Neural crest cell (in vitro differentiated cells): ENCODE measurements around the gene PSMB7. TPM values are rescaled to one million over a fixed set of nuclear protein-coding genes. Genes with fewer than 3 reads are reported as not detected.

ENCODE experiments used
- DNase-seq: peaks from one replicate; pipeline ENCODE4 v3.0.0; 2021; ENCODE audit warnings: low read depth, mixed read lengths, low spot score
- H3K27ac Mint-ChIP-seq: one replicate; pipeline ENCODE4 v1.8.0; 2021; ENCODE audit warnings: mild to moderate bottlenecking, mixed read lengths; ENCODE audit not compliant: unreplicated experiment
- H3K27me3 Mint-ChIP-seq: 2 replicates; pipeline ENCODE4 v1.8.0; 2021; ENCODE audit warnings: low read depth, mild to moderate bottlenecking, mixed read lengths
- H3K36me3 Mint-ChIP-seq: 2 replicates; pipeline ENCODE4 v1.8.0; 2021; ENCODE audit warnings: low read depth, mild to moderate bottlenecking, mixed read lengths
- H3K4me1 Mint-ChIP-seq: 2 replicates; pipeline ENCODE4 v1.8.0; 2021; ENCODE audit warnings: mixed read lengths
- H3K4me3 Mint-ChIP-seq: one replicate; pipeline ENCODE4 v1.8.0; 2021; ENCODE audit warnings: mild to moderate bottlenecking, mixed read lengths
- H3K9me3 Mint-ChIP-seq: 2 replicates; pipeline ENCODE4 v1.8.0; 2021; ENCODE audit warnings: mixed read lengths
- total RNA-seq: library from RNA; stranded (reverse); gene quantifications from 2 replicates; pipeline ENCODE4 v1.2.1, GENCODE V29; 2021
- TF ChIP-seq, protein P1 (sequence below): fragments of 200-600 bp; sonication (generic); conservative IDR thresholded peaks from 2 replicates; pipeline ENCODE4 v1.5.0; 2021; ENCODE audit warnings: antibody characterized with exemption, mild to moderate bottlenecking

Gene PSMB7
- total RNA-seq, 1 donor from 2014 or later: 196 TPM

DNA sequence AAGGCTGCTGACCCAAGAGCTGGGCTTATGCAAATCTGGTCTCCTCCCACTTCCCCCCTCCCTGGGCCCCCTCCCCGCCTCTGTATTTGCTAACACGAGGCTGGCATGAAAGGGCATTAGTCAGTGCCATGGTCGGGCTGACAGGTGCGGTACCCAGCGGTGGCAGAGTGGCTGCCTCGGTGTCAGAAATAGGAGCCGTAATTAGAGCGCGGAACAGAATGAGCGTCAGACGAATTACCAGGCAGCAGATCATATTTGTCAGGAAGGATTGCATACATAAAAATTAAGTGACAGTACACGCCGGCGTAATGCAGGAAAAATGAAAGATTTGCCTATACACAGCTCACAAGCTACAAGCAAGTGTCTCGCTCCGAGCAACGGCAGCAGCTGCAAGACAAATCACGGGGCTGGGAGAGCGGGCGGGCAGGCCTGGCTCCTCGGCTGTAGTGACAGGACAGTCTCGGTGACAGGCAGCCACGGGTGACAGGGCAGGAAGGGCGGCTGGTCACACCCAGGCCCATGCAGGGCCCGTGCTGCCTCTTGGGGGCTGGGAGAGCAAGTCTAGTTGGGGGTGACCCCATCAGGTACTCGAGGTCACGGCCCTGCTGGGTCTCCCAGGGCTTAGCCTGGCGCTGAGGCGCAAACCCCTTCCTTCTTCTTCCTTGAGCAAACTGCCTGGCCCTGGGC lies 85.1 kb downstream of the PSMB7 start:
- Mint-ChIP-seq H3K9me3 (no peaks in the 10 kb centered on the region), H3K36me3 (no peaks in the 10 kb centered on the region), H3K27ac (peak overlapping the region; percentile 75), H3K27me3 (no peaks in the 10 kb centered on the region), H3K4me3 (no peak overlapping the region), H3K4me1 (peaks cover 13% of the 10 kb centered on the region)
- TF ChIP-seq, protein P1, sequence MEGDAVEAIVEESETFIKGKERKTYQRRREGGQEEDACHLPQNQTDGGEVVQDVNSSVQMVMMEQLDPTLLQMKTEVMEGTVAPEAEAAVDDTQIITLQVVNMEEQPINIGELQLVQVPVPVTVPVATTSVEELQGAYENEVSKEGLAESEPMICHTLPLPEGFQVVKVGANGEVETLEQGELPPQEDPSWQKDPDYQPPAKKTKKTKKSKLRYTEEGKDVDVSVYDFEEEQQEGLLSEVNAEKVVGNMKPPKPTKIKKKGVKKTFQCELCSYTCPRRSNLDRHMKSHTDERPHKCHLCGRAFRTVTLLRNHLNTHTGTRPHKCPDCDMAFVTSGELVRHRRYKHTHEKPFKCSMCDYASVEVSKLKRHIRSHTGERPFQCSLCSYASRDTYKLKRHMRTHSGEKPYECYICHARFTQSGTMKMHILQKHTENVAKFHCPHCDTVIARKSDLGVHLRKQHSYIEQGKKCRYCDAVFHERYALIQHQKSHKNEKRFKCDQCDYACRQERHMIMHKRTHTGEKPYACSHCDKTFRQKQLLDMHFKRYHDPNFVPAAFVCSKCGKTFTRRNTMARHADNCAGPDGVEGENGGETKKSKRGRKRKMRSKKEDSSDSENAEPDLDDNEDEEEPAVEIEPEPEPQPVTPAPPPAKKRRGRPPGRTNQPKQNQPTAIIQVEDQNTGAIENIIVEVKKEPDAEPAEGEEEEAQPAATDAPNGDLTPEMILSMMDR: no peak
- DNase-seq: no peak

DNA sequence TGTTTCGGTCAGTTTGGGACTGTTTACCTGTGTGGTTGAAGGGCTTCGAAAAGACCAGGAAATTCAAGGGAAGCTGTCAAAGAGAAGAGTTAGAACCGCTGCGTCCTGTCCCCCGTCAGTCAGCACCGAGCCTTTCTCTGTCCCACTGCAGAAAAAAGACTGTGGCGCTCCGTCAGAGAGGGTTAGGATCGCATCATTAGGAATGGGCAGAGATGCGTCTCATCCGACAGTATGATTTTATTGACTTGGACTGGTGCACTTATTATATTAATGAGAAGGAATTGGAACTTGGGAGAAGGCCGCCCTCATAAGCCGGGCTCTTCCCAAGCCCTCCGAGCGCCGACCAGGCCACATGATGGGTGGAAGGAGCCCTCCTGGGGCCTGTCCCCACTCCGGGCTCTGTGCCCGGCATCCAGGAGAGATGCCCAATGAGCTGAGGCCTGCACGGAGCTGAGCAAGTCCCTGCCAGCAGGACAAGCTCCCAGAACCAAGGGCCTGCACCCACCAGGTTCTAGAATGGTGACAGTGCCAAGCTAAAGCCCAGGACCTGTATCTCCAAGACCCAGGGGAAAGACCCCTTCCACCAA lies 85.9 kb downstream of the PSMB7 start:
- Mint-ChIP-seq H3K36me3 (no peaks in the 10 kb centered on the region), H3K27ac (peak overlapping the region; percentile 57), H3K27me3 (no peaks in the 10 kb centered on the region), H3K4me3 (no peak overlapping the region), H3K4me1 (peaks cover 13% of the 10 kb centered on the region), H3K9me3 (no peaks in the 10 kb centered on the region)
- TF ChIP-seq, protein P1: no peak
- DNase-seq: no peak

DNA sequence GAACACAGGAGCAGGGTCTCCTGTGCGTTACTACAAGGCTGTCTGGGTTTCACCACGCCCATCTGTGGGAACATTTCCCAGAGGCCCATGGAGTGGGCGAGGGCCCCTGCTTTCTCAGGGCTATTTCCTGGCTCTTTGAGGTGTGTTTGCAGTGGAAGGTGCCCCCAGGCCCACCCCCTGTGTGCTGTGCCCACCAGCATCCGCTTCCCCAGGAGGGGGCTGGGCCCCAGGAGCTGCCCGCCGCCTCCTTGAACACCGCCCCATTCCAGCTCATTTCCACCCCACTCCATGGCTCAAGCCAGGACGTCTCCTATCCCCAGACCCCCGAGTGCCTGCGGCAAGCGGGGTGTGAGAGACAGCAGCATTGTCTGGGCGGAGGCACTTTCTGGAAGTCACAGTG lies 87.0 kb downstream of the PSMB7 start:
- no peak for DNase-seq
- Mint-ChIP-seq H3K27me3 (no peaks in the 10 kb centered on the region), H3K4me3 (no peak overlapping the region), H3K27ac (no peak overlapping the region), H3K9me3 (no peaks in the 10 kb centered on the region), H3K4me1 (peaks cover 9% of the 10 kb centered on the region), H3K36me3 (no peaks in the 10 kb centered on the region)
- TF ChIP-seq, protein P1: no peak

DNA sequence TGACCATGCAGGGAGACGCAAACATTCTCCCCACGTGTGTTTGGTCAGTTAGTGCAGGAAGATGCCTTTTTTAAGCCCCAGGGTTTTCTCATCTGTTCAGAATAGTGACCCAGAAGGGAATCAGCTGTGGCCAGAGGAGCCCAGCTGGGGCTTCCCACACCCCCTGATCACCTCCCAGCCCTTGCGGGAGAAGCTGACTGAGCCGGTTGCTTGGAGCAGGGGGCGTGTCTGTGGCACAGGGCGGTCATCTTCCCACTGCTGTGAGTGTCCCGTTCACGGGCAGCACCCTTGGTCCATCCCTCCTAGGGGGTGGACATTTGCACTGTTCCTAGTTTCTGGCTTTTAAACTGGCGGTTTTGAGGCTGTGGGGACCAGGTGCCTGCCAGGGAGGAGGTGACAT lies 87.8 kb downstream of the PSMB7 start:
- Mint-ChIP-seq H3K4me3 (no peak overlapping the region), H3K36me3 (no peaks in the 10 kb centered on the region), H3K4me1 (peaks cover 2% of the 10 kb centered on the region), H3K9me3 (no peaks in the 10 kb centered on the region), H3K27me3 (no peaks in the 10 kb centered on the region), H3K27ac (no peak overlapping the region)
- TF ChIP-seq, protein P1: no peak
- DNase-seq: no peak

DNA sequence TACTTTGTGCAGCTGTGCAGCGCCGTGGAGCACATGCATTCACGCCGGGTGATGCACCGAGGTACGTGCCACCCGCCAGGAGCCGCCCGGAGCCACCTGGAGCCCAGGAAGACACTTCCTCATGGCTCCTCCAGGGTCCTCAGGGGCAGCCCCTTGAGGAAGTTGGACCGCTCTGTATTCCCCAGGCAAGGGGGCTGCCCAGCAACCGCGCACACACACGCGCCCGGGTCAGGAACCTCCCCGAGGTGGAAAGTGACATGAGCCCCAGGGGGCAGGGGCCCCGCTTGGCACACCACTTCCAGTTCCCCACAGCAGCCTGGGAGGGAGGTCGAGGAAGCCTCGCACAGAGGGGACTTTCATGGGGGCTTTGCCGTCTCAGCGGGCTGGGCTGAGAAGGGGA lies 88.9 kb downstream of the PSMB7 start:
- TF ChIP-seq, protein P1: no peak
- no peak overlapping the region for H3K4me3 Mint-ChIP-seq
- H3K36me3 Mint-ChIP-seq: no peaks in the 10 kb centered on the region
- no peak for DNase-seq
- no peaks in the 10 kb centered on the region for H3K9me3 Mint-ChIP-seq
- H3K27ac Mint-ChIP-seq: no peak overlapping the region
- no peaks in the 10 kb centered on the region for H3K4me1 Mint-ChIP-seq
- no peaks in the 10 kb centered on the region for H3K27me3 Mint-ChIP-seq
